Measurements from ENCODE around the gene SCAF8.

DNA sequence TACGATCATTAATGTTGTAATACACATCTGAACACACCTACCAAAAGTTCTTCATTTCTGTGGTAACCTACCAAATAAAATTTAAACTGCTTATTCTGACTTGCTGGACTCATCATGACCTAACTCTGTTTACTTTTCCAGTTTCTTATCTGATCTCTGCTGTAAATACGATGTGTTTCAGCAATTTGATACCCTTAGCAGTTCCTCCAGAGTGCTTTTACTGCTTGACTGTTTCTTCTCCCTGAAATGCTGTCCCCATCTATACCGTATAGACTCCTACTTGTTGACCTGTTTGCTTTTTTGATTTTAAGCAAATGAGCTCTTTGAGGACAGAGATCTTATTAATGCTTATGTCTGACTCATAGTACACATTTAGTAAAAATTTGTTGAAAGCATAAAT is 119.5 kb downstream of the SCAF8 start:
- TF ChIP-seq CTCF (IDR thresholded peaks at IDR 0.05; ENCODE audit: low read length) (no peak), EZH2phosphoT487 (IDR thresholded peaks at IDR 0.05; ENCODE audit: low read length) (no peak)

Measured in MM.1S (cell line).